PC-3 (cell line): ENCODE data around the gene COG5. TPM values are rescaled to one million over a fixed set of nuclear protein-coding genes. Genes with fewer than 3 reads are reported as not detected.

ENCODE experiments used
- ATAC-seq: fragments of 200-7000 bp; cut with Tn5 transposase; 2 replicates; pipeline ENCODE4 v1.9.1; 2020; ENCODE audit warnings: mild to moderate bottlenecking, moderate library complexity
- BruUV-seq: library from RNA; stranded (reverse); fragments of 400-500 nt; replicated peaks from 2 replicates; lab custom pipeline; 2021; lab: Mats Ljungman, UMichigan
- CTCF ChIA-PET: fragments of 300-600 bp; sonication (Branson Sonifier 250); formaldehyde crosslinking; loops from one replicate; lab custom pipeline; 2022; ENCODE audit warnings: antibody characterized with exemption; lab: Charles Lee
- POLR2A ChIA-PET: fragments of 300-600 bp; sonication (Branson Sonifier 250); formaldehyde crosslinking; loops from one replicate; lab custom pipeline; 2022; ENCODE audit warnings: antibody characterized with exemption; ENCODE audit not compliant: unreplicated experiment; lab: Charles Lee
- DNase-seq: peaks from one replicate; pipeline ENCODE4 v3.0.0-alpha.2; 2015
- H2AFZ ChIP-seq: fragments of 300-600 bp; sonication (generic); 2 replicates; pipeline ENCODE4 v1.6.0; 2016; ENCODE audit warnings: antibody characterized with exemption, low read length
- H3F3A ChIP-seq: fragments of 300-600 bp; sonication (generic); one replicate; pipeline ENCODE4 v1.6.0; 2017; ENCODE audit warnings: antibody characterized with exemption, low read length, control low read depth, mild to moderate bottlenecking; ENCODE audit not compliant: unreplicated experiment
- H3K27ac ChIP-seq: fragments of 300-600 bp; sonication (generic); 2 replicates; pipeline ENCODE4 v1.5.1; 2016; ENCODE audit warnings: mild to moderate bottlenecking, low read length
- H3K27me3 ChIP-seq: fragments of 300-600 bp; sonication (generic); 2 replicates; pipeline ENCODE4 v1.6.1; 2016; ENCODE audit warnings: low read length, mixed read lengths
- H3K36me3 ChIP-seq: fragments of 300-600 bp; sonication (generic); 2 replicates; pipeline ENCODE4 v1.6.1; 2016; ENCODE audit warnings: low read depth, mixed run types, low read length, mixed read lengths
- H3K4me1 ChIP-seq: fragments of 300-600 bp; sonication (generic); 2 replicates; pipeline ENCODE4 v1.5.1; 2016; ENCODE audit warnings: low read length; ENCODE audit not compliant: insufficient read depth
- H3K4me2 ChIP-seq: fragments of 300-600 bp; sonication (generic); 2 replicates; pipeline ENCODE4 v1.6.0; 2016; ENCODE audit warnings: low read length
- H3K4me3 ChIP-seq: fragments of 300-600 bp; sonication (generic); 2 replicates; pipeline ENCODE4 v1.5.1; 2016; ENCODE audit warnings: mild to moderate bottlenecking, low read length, mixed read lengths
- H3K79me2 ChIP-seq: fragments of 300-600 bp; sonication (generic); 2 replicates; pipeline ENCODE4 v1.6.1; 2017; ENCODE audit warnings: low read length, mixed read lengths
- H3K9ac ChIP-seq: fragments of 300-600 bp; sonication (generic); 2 replicates; pipeline ENCODE4 v1.6.0; 2016; ENCODE audit warnings: mild to moderate bottlenecking, low read length
- H3K9me2 ChIP-seq: fragments of 300-600 bp; sonication (generic); replicated peaks from 2 replicates; pipeline ENCODE4 v1.6.1; 2016; ENCODE audit warnings: mixed run types, low read length, mixed read lengths
- H3K9me3 ChIP-seq: fragments of 300-600 bp; sonication (generic); 2 replicates; pipeline ENCODE4 v1.6.1; 2016; ENCODE audit warnings: low read length, mixed read lengths
- H4K20me1 ChIP-seq: fragments of 300-600 bp; sonication (generic); 2 replicates; pipeline ENCODE4 v1.6.1; 2016; ENCODE audit warnings: low read length, mixed read lengths
- EZH2 ChIP-seq: fragments of 300-600 bp; sonication (generic); IDR thresholded peaks from one replicate; pipeline ENCODE4 v1.6.1; 2017; ENCODE audit warnings: antibody characterized with exemption, mild to moderate bottlenecking, low read length; ENCODE audit not compliant: unreplicated experiment
- EZH2phosphoT487 ChIP-seq: fragments of 300-600 bp; sonication (generic); IDR thresholded peaks from 2 replicates; pipeline ENCODE4 v1.6.1; 2018; ENCODE audit warnings: mild to moderate bottlenecking, antibody characterized with exemption, low read length, borderline replicate concordance
- intact Hi-C: fragments of 100-400 bp; cut with micrococcal nuclease; formaldehyde crosslinking; loops from 2 replicates; pipeline ENCODE4 v1.9.0; 2023
- total RNA-seq: library from RNA; depleted of rRNA; stranded (reverse); fragments of >200 nt; gene quantifications from 2 replicates; pipeline ENCODE4 v1.2.3, GENCODE V29; 2014
- TF ChIP-seq, protein P1 (sequence below): fragments of 300-600 bp; sonication (generic); conservative IDR thresholded peaks from 2 replicates; pipeline ENCODE4 v1.5.1; 2017; ENCODE audit warnings: antibody characterized with exemption, low read depth, mild to moderate bottlenecking, low read length

Gene COG5
- total RNA-seq, 1 experiment from 2014 or later = 51.7 TPM

- Histone ChIP-seq H3K36me3 (peaks cover 9% of the 10 kb centered on the region; the same call in 1 of the 2 replicates), H3K9ac (no peak overlapping the region), H3K4me2 (peak overlapping the region; percentile 38; the same call in 1 of the 2 replicates), H3K4me3 (no peak overlapping the region), H3K4me1 (peaks cover 13% of the 10 kb centered on the region), H4K20me1 (no peaks in the 10 kb centered on the region), H3K27me3 (no peaks in the 10 kb centered on the region), H3K9me2 (no peaks in the 10 kb centered on the region), H3F3A (no peaks in the 10 kb centered on the region), H3K27ac (no peak overlapping the region), H3K9me3 (no peaks in the 10 kb centered on the region), H3K79me2 (peaks cover 32% of the 10 kb centered on the region), H2AFZ (no peak overlapping the region)
- no peak for TF ChIP-seq EZH2phosphoT487
- TF ChIP-seq, protein P1, sequence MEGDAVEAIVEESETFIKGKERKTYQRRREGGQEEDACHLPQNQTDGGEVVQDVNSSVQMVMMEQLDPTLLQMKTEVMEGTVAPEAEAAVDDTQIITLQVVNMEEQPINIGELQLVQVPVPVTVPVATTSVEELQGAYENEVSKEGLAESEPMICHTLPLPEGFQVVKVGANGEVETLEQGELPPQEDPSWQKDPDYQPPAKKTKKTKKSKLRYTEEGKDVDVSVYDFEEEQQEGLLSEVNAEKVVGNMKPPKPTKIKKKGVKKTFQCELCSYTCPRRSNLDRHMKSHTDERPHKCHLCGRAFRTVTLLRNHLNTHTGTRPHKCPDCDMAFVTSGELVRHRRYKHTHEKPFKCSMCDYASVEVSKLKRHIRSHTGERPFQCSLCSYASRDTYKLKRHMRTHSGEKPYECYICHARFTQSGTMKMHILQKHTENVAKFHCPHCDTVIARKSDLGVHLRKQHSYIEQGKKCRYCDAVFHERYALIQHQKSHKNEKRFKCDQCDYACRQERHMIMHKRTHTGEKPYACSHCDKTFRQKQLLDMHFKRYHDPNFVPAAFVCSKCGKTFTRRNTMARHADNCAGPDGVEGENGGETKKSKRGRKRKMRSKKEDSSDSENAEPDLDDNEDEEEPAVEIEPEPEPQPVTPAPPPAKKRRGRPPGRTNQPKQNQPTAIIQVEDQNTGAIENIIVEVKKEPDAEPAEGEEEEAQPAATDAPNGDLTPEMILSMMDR = no peak
- no peak for TF ChIP-seq EZH2
- intact Hi-C loops = loop anchor here (5.0 to 10.0 kb wide), 2 partner anchors 74 to 292 kb away; no protein-coding TSS in a partner anchor
- ChIA-PET CTCF (no interaction called here), POLR2A (no interaction called here)
- no TSS peak for BruUV-seq
- DNase-seq (no peak), ATAC-seq (no peak)
These were observed 19.2 kb upstream of the COG5 start for GRCh38 chr7:107582875-107583274.

DNA sequence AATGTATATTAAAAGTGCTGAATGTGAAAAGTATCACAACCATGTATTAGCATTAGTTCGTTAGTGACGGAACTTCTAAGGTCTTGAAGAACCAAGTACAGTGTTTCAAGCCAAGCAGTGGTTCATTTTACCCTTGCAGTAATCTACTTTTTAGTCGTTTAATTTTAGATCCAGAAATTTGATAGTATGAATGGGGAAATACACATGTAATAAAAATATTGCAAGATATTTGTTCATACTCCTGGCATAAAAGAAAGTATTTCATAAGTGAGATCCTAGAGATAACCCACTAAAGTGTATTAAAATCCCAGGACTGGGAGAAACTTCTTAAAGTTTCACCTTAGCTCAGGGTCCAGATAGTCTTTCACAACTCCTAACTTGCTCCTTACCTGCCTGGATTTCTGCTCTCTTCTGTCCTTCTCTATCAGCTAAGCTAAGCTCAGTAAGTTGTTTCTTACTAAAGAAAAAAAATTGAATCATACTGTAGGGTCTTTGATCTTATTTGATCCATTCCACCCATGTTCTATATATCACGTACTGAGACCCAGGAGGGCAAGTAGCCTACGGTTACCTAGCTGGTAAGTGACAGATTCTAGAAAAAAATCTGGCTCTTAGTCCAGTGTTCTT lies 17.8 kb upstream of the COG5 start:
- Histone ChIP-seq H3K4me1 (peaks cover 19% of the 10 kb centered on the region), H3K4me3 (peak overlapping the region; percentile 93), H3F3A (no peaks in the 10 kb centered on the region), H3K27ac (no peak overlapping the region), H2AFZ (no peak overlapping the region), H3K27me3 (no peaks in the 10 kb centered on the region), H3K9me2 (no peaks in the 10 kb centered on the region), H3K79me2 (peaks cover 32% of the 10 kb centered on the region), H3K9ac (peak overlapping the region; percentile 89), H3K4me2 (peak overlapping the region; percentile 95), H3K9me3 (no peaks in the 10 kb centered on the region), H3K36me3 (peaks cover 10% of the 10 kb centered on the region; the same call in 1 of the 2 replicates), H4K20me1 (no peaks in the 10 kb centered on the region)
- ChIA-PET POLR2A (interaction anchor here (0.6 kb wide), 1 partner anchor 16 kb away, joined by 5 read pairs; no protein-coding TSS in a partner anchor), CTCF (no interaction called here)
- intact Hi-C loops = loop anchor here (1.0 to 10.0 kb wide), 5 partner anchors 17 to 293 kb away; no protein-coding TSS in a partner anchor
- no TSS peak for BruUV-seq
- DNase-seq (peak; percentile 31), ATAC-seq (no peak)
- no peak for TF ChIP-seq EZH2
- TF ChIP-seq, protein P1 = no peak
- TF ChIP-seq EZH2phosphoT487 = no peak
